Ovary (tissue), 9 donors: Measurements from ENCODE around the gene SIK3. TPM values are rescaled to one million over a fixed set of nuclear protein-coding genes. Genes with fewer than 3 reads are reported as not detected.
A peak's percentile ranks its signal among the peaks of the same experiment; 100 is the strongest.

Experiments
- DNase-seq, 5 donors: peaks; one replicate each; pipeline ENCODE4 v3.0.0-alpha.2; 2019 to 2020
- H3K27ac ChIP-seq, 2 donors: fragments of 200-600 bp; one replicate each; pipeline versions ENCODE4 v1.5.1 to v1.8.0; 2019 to 2022
- H3K27me3 ChIP-seq: fragments of 200-600 bp; one replicate; pipeline ENCODE4 v1.8.0; 2022
- H3K36me3 ChIP-seq: fragments of 200-600 bp; sonication (generic); one replicate; pipeline ENCODE4 v1.5.1; 2019
- H3K4me1 ChIP-seq: one replicate; pipeline ENCODE4 v1.8.1; 2013; ENCODE audit warnings: mild to moderate bottlenecking, moderate library complexity; ENCODE audit not compliant: insufficient read depth
- H3K4me3 ChIP-seq: fragments of 200-600 bp; sonication (generic); one replicate; pipeline ENCODE4 v1.5.1; 2017
- H3K9me3 ChIP-seq, 2 donors: fragments of 200-600 bp in 1 of 2; sonication (generic) in 1 of 2; one replicate each; pipeline versions ENCODE4 v1.5.1 to v1.8.1; 2013 to 2019; ENCODE audit warnings: mild to moderate bottlenecking in 1 of 2, moderate library complexity in 1 of 2
- CTCF ChIP-seq, 3 donors: fragments of 450-650 bp in 2 of 3; fragments of 200-600 bp in 1 of 3; IDR thresholded peaks; one replicate each; pipeline versions ENCODE4 v1.5.1 to v1.8.0; 2016 to 2022; ENCODE audit warnings: antibody characterized with exemption in 3 of 3, mild to moderate bottlenecking in 1 of 3
- EP300 ChIP-seq: sonication (generic); formaldehyde crosslinking; IDR thresholded peaks from one replicate; pipeline ENCODE4 v1.6.1; 2017; ENCODE audit warnings: antibody characterized with exemption
- POLR2A ChIP-seq: fragments of 450-650 bp; IDR thresholded peaks from one replicate; pipeline ENCODE4 v1.6.1; 2017; ENCODE audit warnings: antibody characterized with exemption, mild to moderate bottlenecking, moderate library complexity
- WGBS, 3 donors: extraction: QIAGEN DNeasy Blood & Tissue Kit in 1 of 3; methylation state at CpG; one replicate each; pipeline versions ENCODE4 v1.1.5 to v1.1.7; 2013 to 2017; 5-methylcytosine and 5-hydroxymethylcytosine counted together
- intact Hi-C, 4 donors: fragments of 100-400 bp; cut with DNase I; formaldehyde crosslinking; loops; one replicate each; pipeline versions ENCODE4 v1.11.0 to v1.15.1; 2022 to 2023
- polyA plus RNA-seq, 2 donors: library from polyadenylated mRNA; stranded (reverse); fragments of 200-250 nt in 1 of 2; fragments of 350-450 nt in 1 of 2; fragmentation: Illumina TruSeq in 1 of 2; extraction: RNeasy Lipid Tissue Mini Kit (QIAGEN cat#74804) in 1 of 2; gene quantifications; one replicate each; pipeline ENCODE4 v1.2.3, GENCODE V29; 2013 to 2014
- small RNA-seq: library from RNA; depleted of rRNA; stranded (forward); fragments of <200 nt; gene quantifications from one replicate; pipeline ENCODE3, GENCODE V24; 2016
- total RNA-seq, 7 donors: library from RNA; depleted of rRNA in 2 of 7; stranded (reverse); fragments of >200 nt in 2 of 7; fragmentation: NEBNext Ultra II Directional in 3 of 7; extraction: Animal tissue kit (Norgen Biotek cat#: 25700) in 3 of 7; gene quantifications; one replicate each; pipeline versions ENCODE4 v1.1.0 to v1.2.4, GENCODE V29; 2016 to 2023
- donor health status: DM: no; HTN: no; CAD: no; lungs with moderate emphysema.
- donor health status: DM: no; HTN: no; CAD: no.
- donor health status: Bipolar disorder and iron deficiency.
- donor health status: DM: yes; HTN: yes; CAD: no.
- donor health status: DM: no; HTN: no; CAD: no.
- donor health status: DM: yes; HTN: yes; CAD: no.

The SIK3 gene
- total and polyA plus RNA-seq, 9 donors = 18.3 to 134 (median 56.2) TPM

- no peaks in the 10 kb centered on the region for H3K36me3 ChIP-seq
- H3K27me3 ChIP-seq = no peaks in the 10 kb centered on the region
- TF ChIP-seq EP300 (no peak), CTCF (IDR thresholded peaks at IDR 0.05) (no peak), POLR2A (no peak)
- H3K4me3 ChIP-seq = no peak overlapping the region
- peaks cover 4% of the 10 kb centered on the region for H3K4me1 ChIP-seq
- no peak overlapping the region for H3K27ac ChIP-seq
- H3K9me3 ChIP-seq = no peaks in the 10 kb centered on the region
- intact Hi-C loops = loop anchor here (2.0 to 10.0 kb wide), 5 partner anchors 39 to 439 kb away; partner anchors contain the start of genes APOA1 (in 3 of the 4), PCSK7 (in 1 of the 4) and RNF214 (in 1 of the 4)
- WGBS, 3 donors = 94 to 100% (median 95%) methylated on average over 1 of the region's 1 CpG
- DNase-seq = no peak
These were observed 304.5 kb downstream of the SIK3 start for GRCh38 chr11:116793772-116794097.

Small RNA genes within 50 kb of the gene (small RNA-seq; reads per million reads assigned to genes)
- not detected for gene AP000936.3
- 0.75 reads per million, percentile 43 among the genes with 10 or more reads in this experiment for gene RNY4P6

Other genes with a start within 250 kb of the SIK3 start
- gene PAFAH1B2, start 45.9 kb upstream of the SIK3 start, total RNA-seq = 10 to 100 TPM; 57.2 to 95.6 (median 83.3) TPM
- gene PAFAH1B2, start 45.9 kb upstream of the SIK3 start, polyA plus RNA-seq = 10 to 100 TPM; 23.0 to 45.9 TPM
- gene SIDT2, start 80.3 kb upstream of the SIK3 start, total RNA-seq = 100 to 1,000 TPM in 1 of 7 donors, 10 to 100 TPM in 6; 36.5 to 141 (median 73.7) TPM
- 100 to 1,000 TPM in 1 of 2 donors, 10 to 100 TPM in 1; 59.2 to 106 TPM for gene SIDT2, start 80.3 kb upstream of the SIK3 start, polyA plus RNA-seq
- 1,000 to 10,000 TPM in 3 of 7 donors, 100 to 1,000 TPM in 4; 491 to 2,646 (median 828) TPM for gene TAGLN, start 100.9 kb upstream of the SIK3 start, total RNA-seq
- gene TAGLN, start 100.9 kb upstream of the SIK3 start, polyA plus RNA-seq = 1,000 to 10,000 TPM; 1,650 to 3,307 TPM
- 10 to 100 TPM; 16.3 to 67.7 (median 32.2) TPM for gene PCSK7, start 133.6 kb upstream of the SIK3 start, total RNA-seq
- 10 to 100 TPM; 14.5 to 15.7 TPM for gene PCSK7, start 133.6 kb upstream of the SIK3 start, polyA plus RNA-seq
- gene RNF214, start 134.2 kb upstream of the SIK3 start, total RNA-seq = 10 to 100 TPM in 6 of 7 donors, 1 to 10 TPM in 1; 9.7 to 40.9 (median 29.3) TPM
- 10 to 100 TPM; 12.8 to 22.7 TPM for gene RNF214, start 134.2 kb upstream of the SIK3 start, polyA plus RNA-seq
- 10 to 100 TPM in 5 of 7 donors, 1 to 10 TPM in 2; 5.1 to 20.3 (median 14.2) TPM for gene BACE1-AS, start 192.9 kb upstream of the SIK3 start, total RNA-seq
- gene BACE1-AS, start 192.9 kb upstream of the SIK3 start, polyA plus RNA-seq = 10 to 100 TPM in 1 of 2 donors, 1 to 10 TPM in 1; 8.0 to 12.7 TPM
- gene BACE1, start 217.8 kb upstream of the SIK3 start, total RNA-seq = 10 to 100 TPM; 12.6 to 49.6 (median 30.7) TPM
- 10 to 100 TPM; 17.1 to 99.7 TPM for gene BACE1, start 217.8 kb upstream of the SIK3 start, polyA plus RNA-seq
- 10 to 100 TPM; 21.0 to 50.4 (median 32.9) TPM for gene CEP164, start 229.4 kb upstream of the SIK3 start, total RNA-seq
- 10 to 100 TPM; 18.6 to 21.0 TPM for gene CEP164, start 229.4 kb upstream of the SIK3 start, polyA plus RNA-seq